GM12878 (cell line): ENCODE measurements around the gene SNX8.

Experiments
- BRCA1 ChIP-seq: IDR thresholded peaks from 2 replicates; pipeline ENCODE4 v1.6.1; 2011; ENCODE audit warnings: low read depth, low read length, improper control_type of control experiment
- CHD1 ChIP-seq: IDR thresholded peaks from 2 replicates; pipeline ENCODE4 v1.6.1; 2012; ENCODE audit warnings: low read depth, low read length, improper control_type of control experiment
- RELA ChIP-seq: fragments of 450-650 bp; IDR thresholded peaks from 2 replicates; pipeline ENCODE4 v1.8.0; 2014; ENCODE audit warnings: borderline replicate concordance; ENCODE audit not compliant: partially characterized antibody
- TF ChIP-seq, protein P1 (sequence below), 3 experiments: IDR thresholded peaks in 2 of 3; conservative IDR thresholded peaks in 1 of 3; 2 replicates each; pipeline ENCODE4 v1.5.1; 2011; ENCODE audit warnings: low read depth in 3 of 3, low read length in 3 of 3, mild to moderate bottlenecking in 3 of 3, control low read depth in 2 of 3, moderate library complexity in 2 of 3, inconsistent platforms in 1 of 3, mixed read lengths in 1 of 3; ENCODE audit not compliant: control insufficient read depth in 2 of 3, insufficient read depth in 1 of 3; ENCODE audit errors: extremely low read depth in 1 of 3

DNA sequence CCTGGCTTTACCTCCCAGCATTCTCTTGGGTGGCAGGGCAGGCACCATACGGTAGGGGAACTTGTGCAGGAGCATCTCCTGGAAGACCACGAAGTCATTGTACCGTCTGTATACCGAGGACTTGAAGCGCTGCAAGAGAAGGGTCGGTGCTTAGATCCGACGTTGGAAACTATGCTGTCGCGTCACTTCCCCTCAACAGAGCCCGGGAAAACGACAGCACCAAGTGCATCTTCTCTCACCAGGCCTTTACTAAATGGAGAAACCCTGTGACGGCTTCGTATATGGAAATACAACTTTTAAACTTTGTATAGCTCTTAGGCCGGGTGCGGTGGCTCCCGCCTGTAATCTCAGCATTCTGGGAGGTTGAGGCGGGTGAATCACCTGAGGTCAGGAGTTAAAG is 39.1 kb downstream of the SNX8 start:
- TF ChIP-seq, protein P1, sequence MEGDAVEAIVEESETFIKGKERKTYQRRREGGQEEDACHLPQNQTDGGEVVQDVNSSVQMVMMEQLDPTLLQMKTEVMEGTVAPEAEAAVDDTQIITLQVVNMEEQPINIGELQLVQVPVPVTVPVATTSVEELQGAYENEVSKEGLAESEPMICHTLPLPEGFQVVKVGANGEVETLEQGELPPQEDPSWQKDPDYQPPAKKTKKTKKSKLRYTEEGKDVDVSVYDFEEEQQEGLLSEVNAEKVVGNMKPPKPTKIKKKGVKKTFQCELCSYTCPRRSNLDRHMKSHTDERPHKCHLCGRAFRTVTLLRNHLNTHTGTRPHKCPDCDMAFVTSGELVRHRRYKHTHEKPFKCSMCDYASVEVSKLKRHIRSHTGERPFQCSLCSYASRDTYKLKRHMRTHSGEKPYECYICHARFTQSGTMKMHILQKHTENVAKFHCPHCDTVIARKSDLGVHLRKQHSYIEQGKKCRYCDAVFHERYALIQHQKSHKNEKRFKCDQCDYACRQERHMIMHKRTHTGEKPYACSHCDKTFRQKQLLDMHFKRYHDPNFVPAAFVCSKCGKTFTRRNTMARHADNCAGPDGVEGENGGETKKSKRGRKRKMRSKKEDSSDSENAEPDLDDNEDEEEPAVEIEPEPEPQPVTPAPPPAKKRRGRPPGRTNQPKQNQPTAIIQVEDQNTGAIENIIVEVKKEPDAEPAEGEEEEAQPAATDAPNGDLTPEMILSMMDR (IDR thresholded peaks at IDR 0.05 in 2 of 3, conservative IDR thresholded peaks at IDR 0.05 in 1 of 3; ENCODE audit: control insufficient read depth in 2 of 3, extremely low read depth in 1 of 3, insufficient read depth in 1 of 3, low read depth in 3 of 3, low read length in 3 of 3): no peak
- TF ChIP-seq RELA (no peak), CHD1 (no peak), BRCA1 (no peak)
